A549 treated with CORT108297 at 1 μM for 4 hours (cell line): Measurements from ENCODE around the gene ADAM19. TPM values are rescaled to one million over a fixed set of nuclear protein-coding genes. Genes with fewer than 3 reads are reported as not detected.

Experiments
- total RNA-seq: library from RNA; stranded (reverse); fragments of 200-300 nt; extraction: Qiagen RNA extraction; gene quantifications from 5 replicates; pipeline ENCODE4 v1.2.3, GENCODE V29; 2022

The ADAM19 gene, protein sequence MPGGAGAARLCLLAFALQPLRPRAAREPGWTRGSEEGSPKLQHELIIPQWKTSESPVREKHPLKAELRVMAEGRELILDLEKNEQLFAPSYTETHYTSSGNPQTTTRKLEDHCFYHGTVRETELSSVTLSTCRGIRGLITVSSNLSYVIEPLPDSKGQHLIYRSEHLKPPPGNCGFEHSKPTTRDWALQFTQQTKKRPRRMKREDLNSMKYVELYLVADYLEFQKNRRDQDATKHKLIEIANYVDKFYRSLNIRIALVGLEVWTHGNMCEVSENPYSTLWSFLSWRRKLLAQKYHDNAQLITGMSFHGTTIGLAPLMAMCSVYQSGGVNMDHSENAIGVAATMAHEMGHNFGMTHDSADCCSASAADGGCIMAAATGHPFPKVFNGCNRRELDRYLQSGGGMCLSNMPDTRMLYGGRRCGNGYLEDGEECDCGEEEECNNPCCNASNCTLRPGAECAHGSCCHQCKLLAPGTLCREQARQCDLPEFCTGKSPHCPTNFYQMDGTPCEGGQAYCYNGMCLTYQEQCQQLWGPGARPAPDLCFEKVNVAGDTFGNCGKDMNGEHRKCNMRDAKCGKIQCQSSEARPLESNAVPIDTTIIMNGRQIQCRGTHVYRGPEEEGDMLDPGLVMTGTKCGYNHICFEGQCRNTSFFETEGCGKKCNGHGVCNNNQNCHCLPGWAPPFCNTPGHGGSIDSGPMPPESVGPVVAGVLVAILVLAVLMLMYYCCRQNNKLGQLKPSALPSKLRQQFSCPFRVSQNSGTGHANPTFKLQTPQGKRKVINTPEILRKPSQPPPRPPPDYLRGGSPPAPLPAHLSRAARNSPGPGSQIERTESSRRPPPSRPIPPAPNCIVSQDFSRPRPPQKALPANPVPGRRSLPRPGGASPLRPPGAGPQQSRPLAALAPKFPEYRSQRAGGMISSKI
- total RNA-seq = 11.4 to 18.4 TPM (median 14.3 TPM) in 5 replicates

DNA sequence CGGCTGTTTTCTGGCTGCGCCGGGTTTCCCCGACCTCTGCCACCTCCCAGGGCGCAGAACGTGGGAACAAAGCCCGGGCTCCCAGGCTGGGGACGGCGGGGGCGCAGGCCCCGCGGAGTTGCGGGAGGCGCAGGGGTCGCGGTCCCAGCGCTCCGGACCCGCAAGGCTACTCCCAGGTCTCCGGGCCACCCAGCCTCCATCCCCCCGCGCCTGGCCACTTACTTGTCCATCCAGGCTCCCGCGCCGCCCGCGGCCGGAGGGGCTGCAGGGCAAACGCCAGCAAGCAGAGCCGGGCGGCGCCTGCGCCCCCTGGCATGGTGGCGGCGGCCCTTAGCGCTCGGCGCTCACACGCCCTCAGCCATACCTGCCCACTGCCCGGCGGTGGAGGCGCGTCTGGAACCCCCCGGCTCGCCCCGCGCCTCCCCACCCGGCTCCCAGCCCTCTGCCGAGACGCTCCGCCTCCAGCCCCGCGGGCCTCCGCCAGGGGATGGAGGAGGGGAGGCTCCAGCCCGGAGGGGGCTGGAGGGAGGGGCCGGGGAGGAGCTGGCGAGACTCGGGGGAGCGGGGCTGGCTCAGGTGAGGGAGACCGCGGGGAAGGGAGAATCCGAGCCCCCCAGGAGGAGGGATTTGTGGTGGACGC, at the start of gene ADAM19:
Gene ADAM19 (minus strand): TSS at position 395 of the 640 bp plus-strand sequence. CDS start 79 bp downstream, at position 316.

DNA sequence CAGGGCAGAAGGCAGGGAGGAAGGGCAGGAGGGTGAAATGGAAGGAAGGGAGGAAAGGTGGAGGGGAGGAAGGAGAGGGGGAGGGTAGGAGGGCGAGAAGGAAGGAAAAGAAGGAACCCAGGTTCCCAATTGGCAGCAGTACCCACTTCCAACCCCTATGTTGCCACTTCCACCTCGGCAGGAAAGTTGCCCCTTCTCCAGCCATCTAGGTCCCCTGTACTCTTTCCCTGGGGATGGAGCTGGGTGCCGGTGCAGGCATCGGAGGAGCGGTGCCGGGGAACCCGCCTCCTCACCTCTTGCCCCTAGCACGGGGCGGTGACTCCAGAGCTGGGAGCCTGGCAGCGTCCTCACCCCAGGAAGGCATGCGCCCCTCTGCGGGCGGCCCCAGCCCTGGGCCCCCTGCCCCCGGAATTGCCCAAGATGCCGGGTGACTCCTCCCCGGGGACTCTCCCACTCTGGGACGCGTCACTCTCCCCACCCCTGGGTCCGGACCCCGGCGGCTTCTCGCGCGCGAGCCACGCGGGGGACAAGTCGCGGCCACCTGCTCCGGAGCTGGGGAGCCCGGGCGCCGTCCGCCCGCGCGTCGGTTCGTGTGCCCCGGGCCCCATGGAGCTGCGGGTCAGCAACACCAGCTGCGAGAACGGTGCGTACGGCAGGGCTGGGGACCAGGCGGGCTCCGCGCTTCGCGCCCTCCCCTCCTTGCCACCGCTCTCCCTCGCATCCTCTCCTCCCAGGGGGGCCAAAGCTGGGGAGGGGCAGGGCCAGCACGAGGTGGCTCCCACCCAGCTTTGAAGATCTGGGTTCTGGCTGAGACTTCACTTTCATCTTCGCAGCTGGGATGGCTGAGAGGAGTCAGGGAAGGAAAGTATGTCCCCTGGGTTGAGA, 115.6 kb downstream of the ADAM19 start, which contains the start of gene NIPAL4:
Gene NIPAL4 (plus strand): TSS at position 499 of the 885 bp plus-strand sequence. CDS start 108 bp downstream, at position 607.

Other genes starting within 250 kb of the ADAM19 start
- gene NIPAL4, start 115.6 kb downstream of the ADAM19 start, total RNA-seq = 9.8 to 14.0 TPM (median 11.7 TPM) in 5 replicates
- 0.03 to 0.13 TPM (median 0.05 TPM) in 3 of 5 replicates, not detected in the others for gene SOX30, start 76.7 kb upstream of the ADAM19 start, total RNA-seq
- not detected in 5 replicates for gene C5orf52, start 95.8 kb upstream of the ADAM19 start, total RNA-seq
- gene THG1L, start 155.6 kb upstream of the ADAM19 start, total RNA-seq = 25.7 to 37.1 TPM (median 27.2 TPM) in 5 replicates
- gene LSM11, start 167.9 kb upstream of the ADAM19 start, total RNA-seq = 2.5 to 3.2 TPM (median 2.6 TPM) in 5 replicates